Small intestine (tissue), 7 donors: ENCODE measurements around the gene ABI2. TPM values are rescaled to one million over a fixed set of nuclear protein-coding genes. Genes with fewer than 3 reads are reported as not detected.

Source experiments
- DNase-seq, 2 donors: peaks; one replicate each; pipeline versions ENCODE4 v3.0.0 to v3.0.0-alpha.2; 2013
- FAIRE-seq: peaks from 2 replicates; lab custom pipeline; 2012; peaks lifted over from hg19 to GRCh38; lab: Jason Lieb, UNC
- H3K27ac ChIP-seq, 3 donors: one replicate each; pipeline ENCODE4 v1.5.1; 2013; ENCODE audit warnings: low read length in 2 of 3, mild to moderate bottlenecking in 2 of 3, control low read depth in 1 of 3, inconsistent platforms in 1 of 3, low read depth in 1 of 3, moderate library complexity in 1 of 3
- H3K27me3 ChIP-seq, 3 donors: one replicate each; pipeline ENCODE4 v1.6.1; 2013; ENCODE audit warnings: low read length in 3 of 3, inconsistent platforms in 1 of 3; ENCODE audit not compliant: control insufficient read depth in 3 of 3, insufficient read depth in 3 of 3
- H3K36me3 ChIP-seq, 3 donors: one replicate each; pipeline ENCODE4 v1.6.1; 2013; ENCODE audit warnings: low read length in 3 of 3, inconsistent platforms in 1 of 3, low read depth in 1 of 3, mild to moderate bottlenecking in 1 of 3, moderate library complexity in 1 of 3; ENCODE audit not compliant: control insufficient read depth in 3 of 3, insufficient read depth in 2 of 3
- H3K4me1 ChIP-seq, 3 donors: one replicate each; pipeline ENCODE4 v1.6.1; 2013; ENCODE audit warnings: low read length in 2 of 3, inconsistent platforms in 1 of 3, low read depth in 1 of 3, mild to moderate bottlenecking in 1 of 3, moderate library complexity in 1 of 3; ENCODE audit not compliant: control insufficient read depth in 3 of 3, insufficient read depth in 2 of 3
- H3K4me3 ChIP-seq, 3 donors: one replicate each; pipeline ENCODE4 v1.5.1; 2013; ENCODE audit warnings: low read length in 3 of 3, control low read depth in 1 of 3, inconsistent platforms in 1 of 3, low read depth in 1 of 3, mild to moderate bottlenecking in 1 of 3, moderate library complexity in 1 of 3
- H3K9me3 ChIP-seq, 2 donors: one replicate each; pipeline ENCODE4 v1.6.1; 2013; ENCODE audit warnings: low read depth in 1 of 2, low read length in 1 of 2; ENCODE audit not compliant: control insufficient read depth in 2 of 2, insufficient read depth in 1 of 2
- WGBS, 3 donors: extraction: QIAGEN DNeasy Blood & Tissue Kit; methylation state at CpG; one replicate each; pipeline ENCODE4 v1.1.7; 2013; 5-methylcytosine and 5-hydroxymethylcytosine counted together
- polyA plus RNA-seq, 4 donors: library from polyadenylated mRNA; stranded (reverse) in 3 of 4; unstranded in 1 of 4; fragments of 200-250 nt in 3 of 4; fragments of 120-200 nt in 1 of 4; gene quantifications; one replicate each; pipeline versions ENCODE4 v1.2.1 to v1.2.3, GENCODE V29; 2013
- donor health status: healthy with polysubstance abuse.
- donor health status: control.
- donor health status: control.
- donor health status: Bipolar disorder and iron deficiency.
- donor health status: healthy.

Gene ABI2
- polyA plus RNA-seq, 4 donors = 0.67 to 21.1 (median 11.8) TPM

- FAIRE-seq (no peak), DNase-seq (no peak)
- H3K4me1 ChIP-seq = no peaks in the 10 kb centered on the region
- peaks cover 0 to 7% of the 10 kb centered on the region in 2 donors for H3K9me3 ChIP-seq
- H3K27ac ChIP-seq = no peak overlapping the region
- peaks cover 0 to 3% (median 0%) of the 10 kb centered on the region in 3 donors for H3K36me3 ChIP-seq
- no peaks in the 10 kb centered on the region for H3K27me3 ChIP-seq
- H3K4me3 ChIP-seq = no peak overlapping the region
- 93 to 94% (median 94%) methylated on average over 3 of the region's 3 CpGs for WGBS, 3 donors
Observed at GRCh38 chr2:203310688-203311436, 17.3 kb upstream of the ABI2 start.

- H3K4me1 ChIP-seq = peaks cover 2 to 3% (median 2%) of the 10 kb centered on the region in 3 donors
Observed at GRCh38 chr2:203326356-203326755, 1.8 kb upstream of the ABI2 start.

GRCh38 chr2:203327582-203327900 lies 653 bp upstream of the ABI2 start:
- FAIRE-seq (no peak), DNase-seq (no peak)
- Histone ChIP-seq H3K9me3 (no peaks in the 10 kb centered on the region), H3K27me3 (no peaks in the 10 kb centered on the region), H3K27ac (peak overlapping the region in 2 of 3 donors; percentile 56 to 57), H3K4me3 (peak overlapping the region in 2 of 3 donors; percentile 80 to 99), H3K36me3 (no peaks in the 10 kb centered on the region), H3K4me1 (peaks cover 2 to 3% (median 2%) of the 10 kb centered on the region in 3 donors)
- WGBS, 3 donors = 15 to 30% (median 19%) methylated on average over 7 of the region's 7 CpGs

More at GRCh38 chr2:203326356-203326755, 1.8 kb upstream of the ABI2 start:
- WGBS, 3 donors = 70 to 97% (median 82%) methylated on average over 1 of the region's 1 CpG
- no peaks in the 10 kb centered on the region for H3K9me3 ChIP-seq
- FAIRE-seq (no peak), DNase-seq (no peak)
- no peak overlapping the region for H3K27ac ChIP-seq
- no peaks in the 10 kb centered on the region for H3K36me3 ChIP-seq
- H3K27me3 ChIP-seq = no peaks in the 10 kb centered on the region
- H3K4me3 ChIP-seq = no peak overlapping the region

GRCh38 chr2:203328760-203329540 lies 756 bp downstream of the ABI2 start:
- DNase-seq (peak; percentile 9 to 61), FAIRE-seq (no peak)
- Histone ChIP-seq H3K4me3 (peak overlapping the region; percentile 80 to 99 (median 98)), H3K36me3 (no peaks in the 10 kb centered on the region), H3K27me3 (no peaks in the 10 kb centered on the region), H3K9me3 (no peaks in the 10 kb centered on the region), H3K4me1 (peaks cover 2 to 3% (median 2%) of the 10 kb centered on the region in 3 donors), H3K27ac (peak overlapping the region in 2 of 3 donors; percentile 85 to 88)
- WGBS, 3 donors = 1 to 2% (median 1%) methylated on average over 31 of the region's 31 CpGs

- Histone ChIP-seq H3K4me1 (peaks cover 2 to 3% (median 2%) of the 10 kb centered on the region in 3 donors), H3K36me3 (peaks cover 0 to 3% (median 0%) of the 10 kb centered on the region in 3 donors)
- FAIRE-seq = no peak
Observed at GRCh38 chr2:203330434-203330833, 2.2 kb downstream of the ABI2 start.

GRCh38 chr2:203338322-203338721 lies 10.1 kb downstream of the ABI2 start:
- H3K4me1 ChIP-seq = no peaks in the 10 kb centered on the region
- H3K27me3 ChIP-seq = no peaks in the 10 kb centered on the region
- FAIRE-seq (no peak), DNase-seq (no peak)
- H3K4me3 ChIP-seq = no peak overlapping the region
- H3K9me3 ChIP-seq = no peaks in the 10 kb centered on the region
- peaks cover 0 to 6% (median 0%) of the 10 kb centered on the region in 3 donors for H3K36me3 ChIP-seq
- WGBS, 3 donors = 88 to 93% (median 89%) methylated on average over 4 of the region's 4 CpGs
- H3K27ac ChIP-seq = no peak overlapping the region

More at GRCh38 chr2:203330434-203330833, 2.2 kb downstream of the ABI2 start:
- H3K27ac ChIP-seq = no peak overlapping the region
- no peaks in the 10 kb centered on the region for H3K27me3 ChIP-seq
- H3K9me3 ChIP-seq = no peaks in the 10 kb centered on the region
- no peak overlapping the region for H3K4me3 ChIP-seq
- DNase-seq = no peak

- Histone ChIP-seq H3K4me3 (no peak overlapping the region), H3K9me3 (no peaks in the 10 kb centered on the region), H3K4me1 (no peaks in the 10 kb centered on the region), H3K36me3 (peaks cover 0 to 11% (median 2%) of the 10 kb centered on the region in 3 donors), H3K27me3 (no peaks in the 10 kb centered on the region), H3K27ac (no peak overlapping the region)
- DNase-seq (no peak), FAIRE-seq (no peak)
- 86 to 92% (median 92%) methylated on average over 6 of the region's 6 CpGs for WGBS, 3 donors
Observed at GRCh38 chr2:203340791-203341487, 12.7 kb downstream of the ABI2 start.

GRCh38 chr2:203341741-203342310 lies 13.6 kb downstream of the ABI2 start:
- no peak overlapping the region for H3K4me3 ChIP-seq
- WGBS, 3 donors = 70 to 80% (median 78%) methylated on average over 2 of the region's 2 CpGs
- H3K27me3 ChIP-seq = no peaks in the 10 kb centered on the region
- peaks cover 0 to 8% (median 2%) of the 10 kb centered on the region in 3 donors for H3K36me3 ChIP-seq
- FAIRE-seq (no peak), DNase-seq (no peak)
- H3K4me1 ChIP-seq = no peaks in the 10 kb centered on the region
- H3K9me3 ChIP-seq = no peaks in the 10 kb centered on the region
- no peak overlapping the region for H3K27ac ChIP-seq
